22Rv1 (cell line): ENCODE data around the gene PCSK7.

Experiments used
- H3K27ac ChIP-seq: fragments of 450-650 bp; 2 replicates; pipeline ENCODE4 v1.5.1; 2017
- ZFX ChIP-seq: fragments of 450-650 bp; IDR thresholded peaks from 2 replicates; pipeline ENCODE4 v1.6.1; 2017; ENCODE audit warnings: antibody characterized with exemption, borderline replicate concordance
- TF ChIP-seq, protein P1 (sequence below): fragments of 450-650 bp; IDR thresholded peaks from 2 replicates; pipeline ENCODE4 v1.5.1; 2017; ENCODE audit warnings: mild to moderate bottlenecking

The PCSK7 gene

DNA sequence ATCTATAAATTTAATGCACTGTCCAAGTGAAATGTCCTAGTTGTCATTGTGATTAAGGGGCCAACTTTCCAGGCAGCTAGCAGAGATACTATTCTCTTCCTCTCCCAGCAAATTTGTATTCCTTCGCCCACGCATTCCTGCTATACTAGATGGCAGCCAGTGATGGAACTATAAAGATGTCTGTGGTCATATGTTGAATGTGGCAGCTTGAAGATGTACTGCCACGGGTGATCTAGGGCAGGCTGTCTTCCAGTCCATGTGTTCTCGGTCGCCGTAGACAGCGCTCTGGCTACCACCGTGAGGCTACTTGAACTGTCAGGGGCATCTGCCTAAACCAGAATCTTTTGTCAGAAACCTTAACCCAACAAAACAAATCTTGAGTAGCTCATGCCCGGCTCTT is 61.7 kb downstream of the PCSK7 start:
- no peak overlapping the region for H3K27ac ChIP-seq
- no peak for TF ChIP-seq ZFX

DNA sequence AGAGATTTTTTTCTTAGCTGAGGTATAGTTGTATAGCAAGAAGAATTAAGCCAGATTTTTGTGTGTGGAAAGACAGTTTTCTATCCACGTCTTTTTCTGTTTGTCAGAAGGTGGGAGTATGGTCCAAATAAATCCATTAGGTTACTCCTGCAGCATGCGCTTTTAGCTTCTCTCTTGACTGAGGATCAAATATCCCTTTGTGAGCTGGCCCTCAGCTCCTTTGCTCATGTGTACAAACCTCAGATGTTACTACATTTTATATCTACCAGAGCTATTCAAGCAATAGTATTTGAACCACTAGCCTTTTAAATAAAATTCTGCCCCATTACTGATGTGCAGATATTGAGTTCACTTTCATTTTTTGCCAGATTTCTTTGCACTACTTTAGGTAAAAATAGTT is 62.1 kb downstream of the PCSK7 start:
- H3K27ac ChIP-seq: no peak overlapping the region
- no peak for TF ChIP-seq ZFX
- TF ChIP-seq, protein P1, sequence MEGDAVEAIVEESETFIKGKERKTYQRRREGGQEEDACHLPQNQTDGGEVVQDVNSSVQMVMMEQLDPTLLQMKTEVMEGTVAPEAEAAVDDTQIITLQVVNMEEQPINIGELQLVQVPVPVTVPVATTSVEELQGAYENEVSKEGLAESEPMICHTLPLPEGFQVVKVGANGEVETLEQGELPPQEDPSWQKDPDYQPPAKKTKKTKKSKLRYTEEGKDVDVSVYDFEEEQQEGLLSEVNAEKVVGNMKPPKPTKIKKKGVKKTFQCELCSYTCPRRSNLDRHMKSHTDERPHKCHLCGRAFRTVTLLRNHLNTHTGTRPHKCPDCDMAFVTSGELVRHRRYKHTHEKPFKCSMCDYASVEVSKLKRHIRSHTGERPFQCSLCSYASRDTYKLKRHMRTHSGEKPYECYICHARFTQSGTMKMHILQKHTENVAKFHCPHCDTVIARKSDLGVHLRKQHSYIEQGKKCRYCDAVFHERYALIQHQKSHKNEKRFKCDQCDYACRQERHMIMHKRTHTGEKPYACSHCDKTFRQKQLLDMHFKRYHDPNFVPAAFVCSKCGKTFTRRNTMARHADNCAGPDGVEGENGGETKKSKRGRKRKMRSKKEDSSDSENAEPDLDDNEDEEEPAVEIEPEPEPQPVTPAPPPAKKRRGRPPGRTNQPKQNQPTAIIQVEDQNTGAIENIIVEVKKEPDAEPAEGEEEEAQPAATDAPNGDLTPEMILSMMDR: no peak

DNA sequence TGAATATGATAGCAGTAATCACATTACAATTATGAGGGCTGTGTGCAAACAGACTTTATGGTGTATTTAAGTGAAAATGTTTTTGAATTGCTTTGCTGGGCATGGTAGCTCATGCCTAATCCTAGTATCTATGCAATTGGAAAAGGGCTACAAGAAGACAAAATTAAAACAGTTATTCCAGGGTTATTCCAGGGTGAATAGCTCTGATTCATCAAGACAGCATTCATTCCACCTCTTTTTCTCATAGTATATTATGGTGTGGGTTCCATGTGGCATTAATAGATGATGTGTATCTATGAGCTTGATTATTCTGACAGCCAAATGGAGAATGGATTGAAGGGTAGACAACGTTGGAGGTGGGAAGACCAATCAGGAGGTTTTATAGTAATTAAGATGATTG is 65.4 kb downstream of the PCSK7 start:
- TF ChIP-seq, protein P1: no peak
- TF ChIP-seq ZFX: no peak
- H3K27ac ChIP-seq: no peak overlapping the region

DNA sequence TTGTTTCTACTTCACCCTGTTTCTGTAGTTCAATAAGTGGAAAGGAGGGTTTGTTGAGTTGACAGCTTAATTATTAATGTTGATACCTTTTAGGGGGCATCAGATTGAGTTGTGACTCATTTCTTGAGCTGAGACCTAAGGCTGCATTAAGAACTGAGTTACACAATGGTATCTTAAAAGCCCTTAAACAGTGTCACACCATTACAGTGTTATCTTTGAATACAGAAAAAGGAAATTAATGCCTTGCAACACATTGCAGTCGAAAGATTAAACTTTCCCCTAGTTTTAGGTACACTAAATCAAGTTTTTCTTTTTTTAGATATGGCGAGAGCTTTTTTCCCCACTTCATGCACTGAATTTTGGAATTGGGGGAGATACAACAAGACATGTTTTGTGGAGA is 71.0 kb downstream of the PCSK7 start:
- TF ChIP-seq, protein P1: no peak
- TF ChIP-seq ZFX: no peak
- no peak overlapping the region for H3K27ac ChIP-seq

DNA sequence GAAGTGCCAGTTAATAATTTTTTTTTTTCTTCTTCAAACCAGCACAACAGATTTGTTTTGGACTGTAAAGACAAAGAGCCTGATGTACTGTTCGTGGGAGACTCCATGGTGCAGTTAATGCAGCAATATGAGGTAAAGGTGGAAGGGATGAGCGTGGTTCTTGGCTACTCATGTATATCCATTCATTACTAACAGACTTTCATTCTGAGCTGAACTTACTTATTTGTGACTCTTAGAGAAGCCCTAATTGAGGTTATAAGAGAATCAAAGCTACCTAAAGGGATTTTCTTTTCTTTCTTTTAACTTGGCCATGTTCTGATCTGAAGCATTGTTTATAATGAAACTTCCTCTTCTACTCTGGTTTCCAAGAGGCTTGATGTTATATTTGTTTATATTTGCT is 72.0 kb downstream of the PCSK7 start:
- TF ChIP-seq ZFX: no peak
- TF ChIP-seq, protein P1: no peak
- H3K27ac ChIP-seq: no peak overlapping the region

DNA sequence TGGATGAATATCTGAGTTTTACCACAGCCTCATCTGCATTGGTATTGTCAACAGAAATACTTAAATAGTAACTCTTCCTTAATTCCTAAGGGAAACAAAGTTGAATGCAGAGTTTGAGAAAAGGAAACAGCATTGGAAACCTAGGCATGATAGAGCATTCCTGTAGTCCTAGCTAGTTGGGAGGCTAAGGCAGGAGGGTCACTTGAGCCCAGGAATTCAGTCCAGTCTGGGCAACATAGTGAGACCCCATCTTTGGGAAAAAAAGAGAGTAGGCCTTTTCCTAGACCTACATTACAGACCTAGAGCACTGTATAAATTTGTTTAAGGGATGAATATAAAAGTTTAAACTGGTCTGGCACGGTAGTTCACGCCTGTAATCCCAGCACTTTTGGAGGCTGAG is 74.4 kb downstream of the PCSK7 start:
- H3K27ac ChIP-seq: no peak overlapping the region
- TF ChIP-seq ZFX: no peak
- TF ChIP-seq, protein P1: no peak

DNA sequence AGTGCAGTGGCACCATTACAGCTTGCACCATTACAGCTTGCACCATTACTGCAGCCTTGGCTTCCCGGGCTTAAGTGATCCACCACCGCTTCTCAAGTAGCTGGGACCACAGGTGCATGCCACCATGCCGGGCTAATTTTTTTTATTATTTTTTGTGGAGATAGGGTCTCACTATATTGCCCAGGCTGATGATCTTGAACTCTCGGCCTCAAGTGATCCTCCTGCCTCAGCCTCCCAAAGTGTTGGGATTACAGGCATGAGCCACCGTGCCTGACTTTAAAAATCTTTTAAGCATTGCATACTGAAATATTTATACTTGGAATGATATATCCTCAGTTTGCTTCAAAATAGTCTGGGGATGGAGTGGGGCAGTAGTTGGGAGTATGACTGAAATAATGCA is 77.4 kb downstream of the PCSK7 start:
- TF ChIP-seq, protein P1: no peak
- TF ChIP-seq ZFX: no peak
- H3K27ac ChIP-seq: no peak overlapping the region
